ENCODE measurements around the gene LRRC4C.

The LRRC4C gene

DNA sequence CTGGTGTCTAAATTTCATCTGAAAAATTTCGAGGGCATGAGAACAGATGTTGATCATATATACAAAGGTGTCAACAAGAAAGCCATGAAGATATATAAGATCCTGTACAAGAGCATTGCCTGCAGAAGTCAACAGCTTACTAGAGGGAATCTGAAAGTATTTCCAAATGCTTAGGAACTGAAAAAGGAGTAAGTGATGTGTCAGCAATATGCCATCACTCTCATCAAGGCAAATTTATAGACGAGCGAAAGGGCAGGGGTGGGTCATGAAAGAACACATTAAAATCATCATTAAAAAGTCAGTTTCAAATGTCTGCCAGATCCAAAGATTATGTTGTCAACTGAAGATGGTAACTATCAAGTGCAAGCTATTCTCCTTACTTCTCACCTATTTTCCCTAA is 1299.0 kb downstream of the LRRC4C start:
- H3K27me3 ChIP-seq (ENCODE audit: control insufficient read depth, insufficient read depth, low read length), result no peaks in the 10 kb centered on the region
- no peak overlapping the region for H3K4me3 ChIP-seq (ENCODE audit: low read depth, low read length)
- no peaks in the 10 kb centered on the region for H3K4me1 ChIP-seq (ENCODE audit: control insufficient read depth, insufficient read depth, low read length)
- H3K36me3 ChIP-seq (ENCODE audit: control insufficient read depth, insufficient read depth, low read length), result no peaks in the 10 kb centered on the region
- H3K9me3 ChIP-seq (ENCODE audit: control insufficient read depth, insufficient read depth, low read length), result no peaks in the 10 kb centered on the region
- H3K27ac ChIP-seq (ENCODE audit: low read depth, low read length), result no peak overlapping the region
- no peak overlapping the region for H3K9ac ChIP-seq (ENCODE audit: low read depth, low read length)

DNA sequence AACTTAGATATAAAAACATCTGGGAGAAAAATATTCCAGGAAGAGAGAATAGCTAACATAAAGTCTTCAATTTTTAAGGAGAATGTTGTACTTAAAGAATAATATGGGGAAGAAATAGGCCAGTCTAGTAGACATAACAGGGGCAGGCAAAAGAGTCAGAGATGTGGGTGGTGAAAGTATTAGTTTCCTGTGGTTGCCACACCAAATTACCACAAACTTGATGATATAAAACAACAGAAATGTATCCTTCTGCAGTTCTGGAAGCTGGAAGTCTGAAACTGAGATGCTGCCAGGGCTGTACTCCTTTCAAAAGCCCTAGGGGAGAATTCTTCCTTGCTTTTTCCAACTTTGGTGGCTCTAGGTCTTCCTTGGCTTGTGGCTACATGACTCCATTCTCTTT is 1309.7 kb downstream of the LRRC4C start:
- Histone ChIP-seq H3K4me1 (ENCODE audit: control insufficient read depth, insufficient read depth, low read length) (no peaks in the 10 kb centered on the region), H3K9ac (ENCODE audit: low read depth, low read length) (no peak overlapping the region), H3K4me3 (ENCODE audit: low read depth, low read length) (no peak overlapping the region)

DNA sequence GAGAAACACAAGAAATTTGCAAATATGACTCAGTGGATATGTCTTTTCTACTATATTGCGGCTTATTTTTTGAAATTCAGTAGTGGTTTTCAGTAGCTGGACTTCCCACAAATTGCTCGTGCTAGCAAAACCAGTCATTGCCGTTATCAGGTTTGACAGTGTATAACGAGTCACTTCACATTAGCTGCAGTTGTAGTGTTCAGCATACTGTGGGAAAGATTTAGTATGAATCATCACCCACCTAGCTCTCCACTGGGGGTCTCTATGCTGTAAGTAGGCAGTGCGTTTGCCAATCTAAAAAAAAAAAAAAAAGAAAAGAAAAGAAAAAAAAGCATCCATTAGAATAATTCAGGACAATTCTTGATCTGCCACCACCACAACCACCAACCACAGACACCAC is 1318.9 kb downstream of the LRRC4C start:
- Histone ChIP-seq H3K9me3 (ENCODE audit: control insufficient read depth, insufficient read depth, low read length) (no peaks in the 10 kb centered on the region), H3K4me1 (ENCODE audit: control insufficient read depth, insufficient read depth, low read length) (no peaks in the 10 kb centered on the region), H3K9ac (ENCODE audit: low read depth, low read length) (no peak overlapping the region), H3K27me3 (ENCODE audit: control insufficient read depth, insufficient read depth, low read length) (no peaks in the 10 kb centered on the region), H3K27ac (ENCODE audit: low read depth, low read length) (no peak overlapping the region), H3K4me3 (ENCODE audit: low read depth, low read length) (no peak overlapping the region), H3K36me3 (ENCODE audit: control insufficient read depth, insufficient read depth, low read length) (no peaks in the 10 kb centered on the region)

More for the DNA sequence above, 1309.7 kb downstream of the LRRC4C start:
- Histone ChIP-seq H3K27ac (ENCODE audit: low read depth, low read length) (no peak overlapping the region), H3K36me3 (ENCODE audit: control insufficient read depth, insufficient read depth, low read length) (no peaks in the 10 kb centered on the region), H3K27me3 (ENCODE audit: control insufficient read depth, insufficient read depth, low read length) (no peaks in the 10 kb centered on the region), H3K9me3 (ENCODE audit: control insufficient read depth, insufficient read depth, low read length) (no peaks in the 10 kb centered on the region)

DNA sequence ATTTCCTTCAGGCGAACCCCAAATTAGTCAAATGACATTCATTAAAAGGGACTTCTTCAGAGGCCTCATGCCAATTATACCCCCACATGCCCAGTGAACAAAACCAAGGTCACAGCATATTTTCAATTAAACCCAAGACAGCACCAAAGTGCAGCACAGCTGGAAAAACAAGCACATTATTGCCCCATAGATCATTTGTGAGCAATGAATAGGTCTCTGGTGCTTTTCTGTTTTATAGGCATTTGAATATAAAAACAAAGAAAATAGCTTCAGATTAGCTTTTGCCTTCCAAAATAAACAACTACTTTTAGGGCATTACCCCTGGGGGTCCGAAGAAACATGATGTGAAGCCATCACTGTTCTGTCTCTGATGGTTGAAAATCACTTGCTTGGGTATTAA is 1319.9 kb downstream of the LRRC4C start:
- Histone ChIP-seq H3K4me3 (ENCODE audit: low read depth, low read length) (no peak overlapping the region), H3K9me3 (ENCODE audit: control insufficient read depth, insufficient read depth, low read length) (no peaks in the 10 kb centered on the region), H3K9ac (ENCODE audit: low read depth, low read length) (no peak overlapping the region), H3K36me3 (ENCODE audit: control insufficient read depth, insufficient read depth, low read length) (no peaks in the 10 kb centered on the region), H3K27ac (ENCODE audit: low read depth, low read length) (no peak overlapping the region), H3K4me1 (ENCODE audit: control insufficient read depth, insufficient read depth, low read length) (no peaks in the 10 kb centered on the region), H3K27me3 (ENCODE audit: control insufficient read depth, insufficient read depth, low read length) (no peaks in the 10 kb centered on the region)

DNA sequence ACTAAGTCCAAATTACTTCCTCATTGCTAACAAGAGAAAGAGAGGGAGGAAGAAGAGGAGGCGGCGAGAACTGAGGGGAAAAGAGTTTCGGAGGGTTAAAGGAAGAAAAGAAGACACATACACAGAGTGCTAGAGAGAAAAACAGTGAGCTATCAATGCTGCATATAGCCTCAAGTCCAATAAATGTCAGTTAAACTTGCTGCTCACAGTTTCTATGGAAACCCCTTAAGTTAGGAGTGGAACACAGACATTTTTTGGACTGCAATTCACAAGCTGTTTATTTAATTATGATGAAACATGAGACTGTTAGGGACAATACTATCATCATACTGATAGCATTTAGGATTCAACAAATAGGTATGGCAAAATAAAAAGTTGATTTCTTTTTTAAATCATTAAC is 1320.4 kb downstream of the LRRC4C start:
- Histone ChIP-seq H3K9me3 (ENCODE audit: control insufficient read depth, insufficient read depth, low read length) (no peaks in the 10 kb centered on the region), H3K9ac (ENCODE audit: low read depth, low read length) (no peak overlapping the region), H3K27me3 (ENCODE audit: control insufficient read depth, insufficient read depth, low read length) (no peaks in the 10 kb centered on the region), H3K36me3 (ENCODE audit: control insufficient read depth, insufficient read depth, low read length) (no peaks in the 10 kb centered on the region), H3K27ac (ENCODE audit: low read depth, low read length) (no peak overlapping the region), H3K4me1 (ENCODE audit: control insufficient read depth, insufficient read depth, low read length) (no peaks in the 10 kb centered on the region), H3K4me3 (ENCODE audit: low read depth, low read length) (no peak overlapping the region)

DNA sequence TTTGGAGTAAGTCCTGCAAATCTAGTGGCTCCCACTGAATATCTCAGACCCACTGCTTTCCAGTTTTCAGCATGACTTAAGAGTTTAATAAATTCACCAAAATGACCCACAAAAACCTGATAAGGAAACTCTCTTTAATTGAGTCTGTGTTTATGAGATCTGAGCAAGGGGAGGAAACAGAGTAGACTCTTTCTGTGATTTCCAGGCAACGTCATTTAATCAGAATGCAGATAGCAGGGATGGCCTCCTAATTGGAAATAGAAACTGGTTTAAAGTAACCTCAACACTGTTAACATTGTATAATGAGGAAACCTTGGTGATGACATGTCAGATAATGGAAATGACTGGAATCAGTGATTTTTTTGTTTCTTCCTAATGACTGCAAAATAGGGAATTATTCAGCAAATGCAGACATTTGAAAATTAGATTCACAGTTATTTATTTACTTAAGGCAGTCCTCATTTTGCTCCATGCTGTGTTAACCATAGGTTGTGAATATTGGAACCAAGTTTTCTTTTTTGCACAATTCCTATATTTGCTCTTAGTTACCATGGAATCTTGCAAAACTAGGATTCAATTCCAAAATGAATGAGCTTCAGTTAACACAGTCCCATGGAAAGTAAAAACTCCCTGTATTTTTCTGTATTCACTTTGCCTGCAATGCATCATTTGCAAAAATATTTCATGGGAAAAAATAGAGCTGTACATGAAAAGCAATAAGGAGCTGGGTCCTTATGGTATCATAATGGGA is 1324.5 kb downstream of the LRRC4C start:
- Histone ChIP-seq H3K4me3 (ENCODE audit: low read depth, low read length) (no peak overlapping the region), H3K9me3 (ENCODE audit: control insufficient read depth, insufficient read depth, low read length) (no peaks in the 10 kb centered on the region), H3K36me3 (ENCODE audit: control insufficient read depth, insufficient read depth, low read length) (no peaks in the 10 kb centered on the region), H3K27ac (ENCODE audit: low read depth, low read length) (no peak overlapping the region), H3K4me1 (ENCODE audit: control insufficient read depth, insufficient read depth, low read length) (no peaks in the 10 kb centered on the region), H3K27me3 (ENCODE audit: control insufficient read depth, insufficient read depth, low read length) (no peaks in the 10 kb centered on the region), H3K9ac (ENCODE audit: low read depth, low read length) (no peak overlapping the region)

DNA sequence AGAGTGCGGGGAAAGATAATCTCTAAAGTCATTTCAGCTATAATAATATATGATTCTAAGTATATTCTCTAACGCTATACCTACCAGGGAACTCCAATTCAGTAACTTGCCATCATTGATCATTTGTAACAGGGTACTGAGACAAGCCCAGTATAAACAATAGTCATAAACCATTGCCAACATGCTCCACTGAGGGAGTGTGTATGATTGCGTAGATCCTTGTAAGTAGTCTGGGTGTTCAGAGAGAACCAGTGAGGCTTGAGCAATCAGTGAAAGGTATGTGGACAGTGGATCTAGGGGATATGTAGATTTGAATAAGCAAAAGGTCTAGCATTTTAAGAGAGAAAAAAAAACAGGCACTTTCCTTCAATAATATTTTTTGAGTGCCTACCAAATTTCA is 1326.0 kb downstream of the LRRC4C start:
- Histone ChIP-seq H3K27ac (ENCODE audit: low read depth, low read length) (no peak overlapping the region), H3K27me3 (ENCODE audit: control insufficient read depth, insufficient read depth, low read length) (no peaks in the 10 kb centered on the region), H3K36me3 (ENCODE audit: control insufficient read depth, insufficient read depth, low read length) (no peaks in the 10 kb centered on the region), H3K9me3 (ENCODE audit: control insufficient read depth, insufficient read depth, low read length) (no peaks in the 10 kb centered on the region), H3K9ac (ENCODE audit: low read depth, low read length) (no peak overlapping the region), H3K4me3 (ENCODE audit: low read depth, low read length) (no peak overlapping the region), H3K4me1 (ENCODE audit: control insufficient read depth, insufficient read depth, low read length) (no peaks in the 10 kb centered on the region)

DNA sequence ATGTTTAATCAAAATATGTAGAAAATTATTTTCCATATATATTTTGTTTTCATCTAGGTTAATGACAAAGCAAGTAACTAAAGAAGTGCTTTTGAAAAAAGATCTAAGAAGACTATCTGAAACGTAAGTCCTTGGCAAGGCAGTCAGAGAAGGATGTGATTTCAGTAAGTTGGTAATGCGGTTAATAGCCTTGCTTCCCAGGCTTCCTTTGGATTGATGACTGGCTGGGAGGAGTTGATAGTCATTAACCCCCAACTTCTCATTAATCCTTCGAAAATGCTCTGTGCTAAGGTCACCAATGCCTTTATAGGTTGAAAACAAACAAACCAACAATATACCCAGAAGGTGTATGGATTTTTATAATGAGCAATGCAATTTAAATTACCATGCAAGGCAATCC is 1326.5 kb downstream of the LRRC4C start:
- no peaks in the 10 kb centered on the region for H3K27me3 ChIP-seq (ENCODE audit: control insufficient read depth, insufficient read depth, low read length)
- H3K4me3 ChIP-seq (ENCODE audit: low read depth, low read length), result no peak overlapping the region
- H3K4me1 ChIP-seq (ENCODE audit: control insufficient read depth, insufficient read depth, low read length), result no peaks in the 10 kb centered on the region
- no peaks in the 10 kb centered on the region for H3K36me3 ChIP-seq (ENCODE audit: control insufficient read depth, insufficient read depth, low read length)
- H3K27ac ChIP-seq (ENCODE audit: low read depth, low read length), result no peak overlapping the region
- no peak overlapping the region for H3K9ac ChIP-seq (ENCODE audit: low read depth, low read length)
- H3K9me3 ChIP-seq (ENCODE audit: control insufficient read depth, insufficient read depth, low read length), result no peaks in the 10 kb centered on the region

DNA sequence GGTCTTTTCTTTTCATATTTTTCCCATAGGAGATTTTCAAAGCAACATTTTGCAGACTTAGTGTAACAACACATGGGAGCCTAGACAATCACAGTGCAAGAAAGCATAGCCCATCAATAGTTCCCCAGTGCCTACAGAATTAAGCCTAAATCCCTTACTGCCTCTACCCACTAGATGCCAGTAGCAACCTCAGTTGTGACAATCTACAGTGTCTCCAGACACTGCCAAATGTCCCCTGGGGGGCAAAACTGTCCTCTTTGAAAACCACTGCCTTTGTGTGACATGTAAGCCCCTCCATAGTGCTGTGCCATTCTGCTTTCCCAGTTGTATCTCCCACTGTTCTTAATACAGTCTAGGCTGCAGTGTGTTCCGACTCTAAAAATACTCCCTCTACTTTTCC is 1329.0 kb downstream of the LRRC4C start:
- H3K27ac ChIP-seq (ENCODE audit: low read depth, low read length), result no peak overlapping the region
- no peaks in the 10 kb centered on the region for H3K36me3 ChIP-seq (ENCODE audit: control insufficient read depth, insufficient read depth, low read length)
- H3K9ac ChIP-seq (ENCODE audit: low read depth, low read length), result no peak overlapping the region
- H3K27me3 ChIP-seq (ENCODE audit: control insufficient read depth, insufficient read depth, low read length), result no peaks in the 10 kb centered on the region
- H3K4me3 ChIP-seq (ENCODE audit: low read depth, low read length), result no peak overlapping the region
- H3K4me1 ChIP-seq (ENCODE audit: control insufficient read depth, insufficient read depth, low read length), result no peaks in the 10 kb centered on the region
- H3K9me3 ChIP-seq (ENCODE audit: control insufficient read depth, insufficient read depth, low read length), result no peaks in the 10 kb centered on the region

DNA sequence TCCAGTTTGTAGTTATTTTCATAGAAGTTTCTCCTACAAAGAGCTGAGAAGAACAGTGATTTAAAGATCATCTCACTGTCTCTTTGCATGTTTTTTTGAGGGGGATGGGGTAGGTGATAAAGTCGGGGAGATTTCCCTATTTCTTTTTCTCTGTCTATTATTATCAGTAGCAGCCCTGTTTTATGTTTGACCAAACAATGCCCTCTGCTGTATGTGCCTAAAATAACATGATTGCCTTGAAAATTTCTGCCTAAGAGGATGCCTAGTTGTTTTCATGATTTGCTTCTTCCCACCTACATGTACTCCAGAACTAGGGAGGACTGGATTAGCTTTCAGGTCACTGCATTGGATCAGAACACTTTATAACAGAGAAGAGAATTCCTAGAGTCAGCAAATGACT is 1330.2 kb downstream of the LRRC4C start:
- Histone ChIP-seq H3K9me3 (ENCODE audit: control insufficient read depth, insufficient read depth, low read length) (no peaks in the 10 kb centered on the region), H3K36me3 (ENCODE audit: control insufficient read depth, insufficient read depth, low read length) (no peaks in the 10 kb centered on the region)

DNA sequence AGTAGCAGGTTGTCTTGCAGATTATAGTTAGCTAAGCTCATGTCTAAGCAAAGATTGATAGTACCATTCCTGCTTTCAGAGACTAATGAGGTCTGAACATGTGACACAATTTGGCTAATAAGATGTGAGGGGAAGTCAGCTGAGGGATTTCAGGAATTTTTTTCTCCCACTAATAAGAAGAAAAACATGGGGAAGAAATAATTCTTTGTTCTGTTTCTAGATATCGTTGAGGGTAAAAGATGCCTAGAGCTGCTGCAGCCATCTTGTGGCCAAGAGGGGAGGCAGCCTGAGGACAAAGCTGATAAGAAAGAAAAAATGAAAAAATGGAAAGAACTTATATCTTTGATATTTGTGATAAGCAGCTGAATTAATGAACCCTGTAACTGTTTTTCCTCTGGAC is 1334.4 kb downstream of the LRRC4C start:
- H3K4me3 ChIP-seq (ENCODE audit: low read depth, low read length), result no peak overlapping the region
- H3K4me1 ChIP-seq (ENCODE audit: control insufficient read depth, insufficient read depth, low read length), result no peaks in the 10 kb centered on the region
- H3K27me3 ChIP-seq (ENCODE audit: control insufficient read depth, insufficient read depth, low read length), result no peaks in the 10 kb centered on the region

More for the DNA sequence above, 1330.2 kb downstream of the LRRC4C start:
- H3K27me3 ChIP-seq (ENCODE audit: control insufficient read depth, insufficient read depth, low read length), result no peaks in the 10 kb centered on the region
- H3K9ac ChIP-seq (ENCODE audit: low read depth, low read length), result no peak overlapping the region
- no peak overlapping the region for H3K27ac ChIP-seq (ENCODE audit: low read depth, low read length)
- no peaks in the 10 kb centered on the region for H3K4me1 ChIP-seq (ENCODE audit: control insufficient read depth, insufficient read depth, low read length)
- H3K4me3 ChIP-seq (ENCODE audit: low read depth, low read length), result no peak overlapping the region

More for the DNA sequence above, 1334.4 kb downstream of the LRRC4C start:
- Histone ChIP-seq H3K9ac (ENCODE audit: low read depth, low read length) (no peak overlapping the region), H3K36me3 (ENCODE audit: control insufficient read depth, insufficient read depth, low read length) (no peaks in the 10 kb centered on the region), H3K9me3 (ENCODE audit: control insufficient read depth, insufficient read depth, low read length) (no peaks in the 10 kb centered on the region), H3K27ac (ENCODE audit: low read depth, low read length) (no peak overlapping the region)
